NCI-H2029 (cell line): ENCODE data around the gene TEDDM1.
"Not testable (repeated sequence)": the region's sequence is repeated elsewhere in the genome, so short reads cannot be mapped to it uniquely, and the experiment has no call there.

ENCODE experiments used
- DNase-seq: peaks from one replicate; lab custom pipeline; 2025; lab: John Stamatoyannopoulos, UW

TEDDM1 gene, protein sequence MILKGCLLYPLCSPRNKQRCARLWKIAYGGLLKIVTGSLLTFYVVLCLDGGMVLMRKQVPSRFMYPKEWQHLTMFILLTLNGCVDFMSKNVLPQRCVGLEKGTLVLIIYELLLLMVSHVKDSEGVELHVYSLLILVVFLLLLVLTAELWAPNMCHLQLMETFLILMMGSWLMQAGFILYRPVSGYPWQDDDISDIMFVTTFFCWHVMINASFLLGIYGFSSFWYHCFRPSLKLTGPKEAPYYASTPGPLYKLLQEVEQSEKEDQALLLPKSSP

DNA sequence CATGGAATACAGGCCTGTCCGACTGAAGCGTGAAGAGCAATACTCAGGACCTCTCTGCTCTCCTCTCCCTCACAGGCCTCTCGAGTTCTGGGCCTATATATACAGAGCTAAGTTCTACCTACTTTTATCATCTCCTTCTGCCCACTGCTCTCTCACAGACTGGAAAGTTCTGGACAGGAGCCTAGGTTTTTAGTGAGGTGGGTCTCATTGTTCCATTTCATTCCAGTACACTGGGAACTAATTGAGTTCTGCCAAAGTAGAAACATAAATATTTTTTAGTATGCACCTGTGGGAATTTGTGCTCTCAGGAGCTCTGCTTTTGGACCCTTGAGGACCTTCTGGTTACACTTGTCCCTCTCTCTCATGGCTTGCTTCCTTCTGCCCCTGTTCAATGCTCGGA is at the start of gene TEDDM1:
TEDDM1 (minus strand) TSS at position 101 of the 400 bp plus-strand sequence. CDS start 182 bp downstream, outside the sequence.
- DNase-seq: no peak

DNA sequence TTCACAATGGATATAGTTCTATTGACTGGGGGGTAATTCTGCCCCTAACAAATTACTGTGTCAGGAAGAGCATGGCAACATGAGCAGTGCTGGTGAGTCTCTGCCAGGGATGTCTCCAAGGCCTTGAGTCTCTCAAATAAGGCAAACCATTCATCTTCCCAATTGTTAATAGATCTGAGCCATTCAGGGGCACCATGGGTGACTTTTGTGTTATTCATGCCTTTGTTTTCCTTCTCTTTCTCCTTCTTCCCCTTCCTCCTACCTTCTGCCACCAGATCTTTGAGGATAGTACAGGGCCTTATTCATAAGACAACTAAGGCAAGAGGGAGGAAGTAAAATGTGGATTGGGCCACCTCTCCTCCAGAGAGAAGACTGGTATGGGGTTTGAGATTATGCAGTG is 49.6 kb upstream of the TEDDM1 start, which contains the start of gene RGSL1:
RGSL1 (plus strand) TSS at position 60 of the 400 bp plus-strand sequence; CDS start at position 80, 20 bp downstream.
- no peak for DNase-seq

DNA sequence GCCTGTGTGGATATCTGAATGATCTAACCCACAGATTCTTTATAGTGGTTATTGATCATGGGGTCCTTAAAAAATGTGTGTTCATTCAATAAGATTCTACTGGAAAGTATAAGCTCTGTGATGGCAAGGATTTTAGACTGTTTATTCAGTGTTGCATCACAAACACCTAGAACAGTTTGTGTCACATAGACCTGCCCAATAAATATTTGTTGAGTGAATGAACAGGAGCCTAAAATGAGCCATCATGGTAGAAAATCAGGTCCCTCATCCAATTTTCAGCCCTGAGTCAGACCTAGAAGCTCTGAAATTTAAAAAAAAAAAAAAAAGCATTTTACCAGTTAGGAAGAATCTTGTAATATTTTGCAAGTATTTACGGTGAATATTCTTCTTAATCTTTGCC is 47.2 kb upstream of the TEDDM1 start:
- DNase-seq: no peak

DNA sequence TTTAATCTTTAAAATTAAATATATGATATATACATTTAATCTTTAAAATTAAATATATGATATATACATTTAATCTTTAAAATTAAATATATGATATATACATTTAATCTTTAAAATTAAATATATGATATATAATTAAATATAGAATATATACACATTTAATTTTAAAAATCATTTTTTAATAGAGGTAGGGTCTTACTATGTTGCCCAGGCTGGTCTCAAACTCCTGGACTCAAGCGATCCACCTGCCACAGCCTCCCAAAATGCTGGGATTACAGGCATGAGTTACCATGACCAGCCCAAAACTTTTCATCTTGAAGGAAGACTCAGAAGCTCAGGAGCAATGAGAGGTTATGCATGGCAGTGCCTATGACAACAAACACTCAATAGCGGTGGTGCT is 46.7 kb upstream of the TEDDM1 start:
- DNase-seq: not testable (repeated sequence)

DNA sequence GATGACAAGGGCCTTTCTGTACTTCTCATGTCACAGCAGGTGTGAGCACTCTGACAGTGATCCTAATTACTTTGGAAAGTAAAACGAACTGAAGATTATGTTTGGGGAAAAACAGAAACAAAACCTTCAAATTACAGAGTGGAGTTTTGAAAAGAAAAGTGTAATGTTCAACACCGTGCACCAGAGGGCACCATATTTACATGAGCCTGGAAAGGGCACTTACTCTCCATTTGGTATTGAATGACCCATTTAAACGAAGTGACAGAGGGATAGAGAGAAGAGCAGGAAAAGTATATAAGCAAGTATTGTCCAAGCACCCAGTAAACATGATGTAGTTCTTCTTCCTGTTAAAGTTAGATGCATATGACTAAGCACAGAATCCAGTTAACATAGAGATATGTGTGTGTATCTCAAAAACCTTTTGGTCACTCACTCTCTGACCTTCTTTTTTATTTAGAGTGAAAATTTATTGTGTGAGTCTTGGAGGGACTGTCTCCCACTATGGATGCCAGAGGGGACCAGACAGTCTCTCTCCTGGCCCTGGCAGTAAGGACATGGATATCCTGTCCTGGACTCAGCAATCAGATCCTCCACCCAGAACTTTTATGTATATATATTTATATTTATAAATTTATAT is 45.7 kb upstream of the TEDDM1 start:
- peak; percentile 18 for DNase-seq

DNA sequence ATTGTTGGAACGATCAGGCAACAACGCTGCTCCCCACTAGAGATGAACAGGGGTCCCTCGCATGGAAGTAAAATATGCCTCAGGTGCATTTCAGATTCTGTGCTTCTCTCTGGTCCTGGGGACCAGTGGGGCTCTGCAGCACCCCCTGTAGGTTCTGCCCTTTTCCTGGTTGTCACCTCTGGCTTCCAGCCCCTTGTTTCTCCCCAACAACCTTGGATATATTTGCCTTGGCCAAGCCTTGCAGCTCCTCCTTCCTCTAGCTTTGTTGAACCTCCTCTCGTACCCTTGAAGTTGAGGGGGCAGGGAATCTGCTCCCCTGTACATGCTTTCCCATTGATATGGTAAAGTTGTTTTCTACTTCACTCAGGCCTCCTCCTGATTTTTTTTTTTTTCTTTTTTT is 44.0 kb upstream of the TEDDM1 start:
- DNase-seq: no peak

DNA sequence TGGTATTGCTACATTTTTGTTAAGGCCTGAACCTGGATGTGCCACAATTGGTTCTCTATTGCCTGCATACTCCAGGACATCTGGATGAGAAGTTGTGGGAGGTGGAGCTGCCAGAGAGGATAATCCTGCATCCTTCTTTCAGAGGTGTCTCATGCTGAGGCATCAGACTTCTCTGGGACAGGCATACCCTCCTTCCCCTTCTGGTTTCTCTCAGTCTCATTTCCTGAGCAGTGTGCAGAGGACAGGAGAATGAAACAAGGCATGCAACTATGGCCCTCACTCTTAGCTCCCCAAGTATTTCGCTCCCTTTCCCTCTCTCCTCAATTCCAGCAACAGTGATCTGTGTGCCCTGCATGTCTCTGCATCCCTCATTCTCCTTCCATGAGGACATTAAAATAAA is 41.9 kb upstream of the TEDDM1 start:
- no peak for DNase-seq

DNA sequence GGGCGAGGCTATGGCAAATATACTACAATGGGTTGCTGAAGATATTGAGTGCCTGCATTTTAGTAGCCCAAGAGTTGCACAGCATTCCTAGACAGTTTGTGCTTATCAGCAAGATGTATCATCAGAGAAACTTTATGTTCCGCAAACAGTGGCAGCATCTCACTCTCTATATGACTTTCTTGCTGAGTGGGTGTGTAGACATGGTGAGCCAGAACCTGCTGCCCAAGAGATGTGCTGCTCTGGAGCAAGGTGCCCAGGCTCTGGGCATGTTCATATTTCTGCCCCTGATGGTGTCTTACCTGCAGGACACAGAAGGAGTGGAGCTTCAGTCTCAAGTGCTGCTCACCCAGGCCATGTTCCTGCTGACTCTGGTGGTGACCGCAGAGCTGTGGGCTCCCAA is 41.3 kb upstream of the TEDDM1 start:
- DNase-seq: no peak

DNA sequence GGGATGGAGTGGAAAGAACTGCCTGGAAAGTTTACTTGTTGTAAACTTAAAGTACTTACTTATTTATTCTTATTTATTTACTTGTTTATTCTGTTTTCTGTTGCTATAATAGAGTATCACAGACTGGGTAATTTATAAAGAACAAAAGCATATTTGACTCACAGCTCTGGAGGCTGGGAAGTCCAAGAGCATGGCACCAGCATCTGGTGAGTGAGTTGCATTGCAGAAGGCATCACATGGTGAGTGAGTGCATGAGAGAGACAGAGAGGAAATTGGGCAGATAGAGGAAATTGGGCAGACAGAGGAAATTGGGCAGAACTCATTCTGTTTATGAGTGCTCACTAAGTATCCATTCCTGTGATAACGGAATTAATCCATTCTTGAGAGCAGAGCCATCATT is 37.9 kb upstream of the TEDDM1 start:
- DNase-seq: no peak

DNA sequence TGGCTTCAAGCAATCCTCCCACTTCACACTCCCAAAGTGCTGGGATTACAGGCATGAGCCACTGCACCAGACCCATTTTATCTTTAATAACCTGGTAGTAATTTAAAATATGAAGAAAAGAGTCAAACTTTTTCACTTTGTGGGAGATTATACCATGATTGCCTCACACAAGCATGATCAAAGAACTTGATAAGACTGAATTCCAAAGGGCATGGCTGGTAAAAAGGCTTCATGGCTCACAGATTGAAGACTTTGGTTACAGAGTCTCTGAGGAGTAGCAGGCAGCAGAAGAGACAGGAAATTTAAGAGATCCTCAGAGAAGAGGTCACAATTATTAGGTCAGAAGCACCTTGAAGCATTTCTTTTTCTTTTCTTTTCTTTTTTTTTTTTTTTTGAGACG is 33.1 kb upstream of the TEDDM1 start:
- no peak for DNase-seq

DNA sequence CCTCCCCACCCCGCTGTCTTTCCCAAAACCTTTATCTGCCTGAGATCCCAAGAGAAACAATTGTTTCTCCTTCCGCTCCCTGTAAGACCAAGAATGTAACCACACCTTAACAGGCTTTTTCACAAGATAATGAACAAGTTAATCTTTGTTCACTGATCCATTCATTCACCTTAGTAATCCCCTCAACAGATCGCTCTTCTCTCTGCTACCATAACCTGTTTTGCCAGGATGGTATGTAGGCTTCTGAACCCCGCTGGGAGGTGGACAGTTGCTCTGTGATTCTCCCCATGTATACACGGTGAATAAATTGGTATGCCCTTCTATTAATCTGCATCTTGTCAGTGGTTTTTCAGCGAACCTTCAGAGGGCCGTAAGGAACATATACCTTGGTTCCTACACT is 30.8 kb upstream of the TEDDM1 start:
- no peak for DNase-seq

DNA sequence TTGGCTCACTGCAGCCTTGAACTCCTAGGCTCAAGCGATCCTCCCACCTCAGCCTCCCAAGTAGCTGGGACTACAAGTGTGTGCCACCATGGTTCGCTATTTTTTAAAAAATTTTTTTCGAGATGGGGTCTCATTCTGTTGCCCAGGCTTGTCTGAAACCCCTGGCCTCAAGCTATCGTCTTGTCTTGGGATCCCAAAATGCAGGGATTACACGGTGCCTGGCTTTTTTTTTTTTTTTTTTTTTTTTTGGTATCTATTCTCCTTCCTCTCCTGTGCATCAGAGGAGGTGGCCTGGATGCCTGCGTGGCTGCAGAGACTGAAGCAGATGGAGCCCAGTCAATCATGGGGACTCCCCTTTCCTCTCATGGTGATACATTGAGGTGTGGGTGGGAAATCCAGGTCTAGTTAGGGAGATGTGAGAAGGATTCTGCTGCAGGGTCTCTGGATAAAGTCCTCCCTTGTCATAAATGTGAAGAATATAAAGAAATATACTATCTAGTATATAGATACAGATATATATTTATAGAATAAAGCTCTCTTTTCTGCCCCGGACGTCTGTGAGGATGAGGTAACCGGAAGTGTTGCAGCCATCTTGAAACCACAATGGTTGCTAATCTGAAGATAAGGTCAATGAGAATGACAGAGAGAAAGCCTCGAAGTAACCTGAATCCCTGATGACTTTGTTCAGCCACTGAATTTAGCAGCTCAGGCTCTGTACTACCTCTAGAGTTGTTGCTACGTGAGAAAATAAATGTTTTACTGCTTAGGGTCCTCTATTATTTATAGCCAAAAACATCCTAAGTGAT is 30.0 kb upstream of the TEDDM1 start:
- DNase-seq: no peak

DNA sequence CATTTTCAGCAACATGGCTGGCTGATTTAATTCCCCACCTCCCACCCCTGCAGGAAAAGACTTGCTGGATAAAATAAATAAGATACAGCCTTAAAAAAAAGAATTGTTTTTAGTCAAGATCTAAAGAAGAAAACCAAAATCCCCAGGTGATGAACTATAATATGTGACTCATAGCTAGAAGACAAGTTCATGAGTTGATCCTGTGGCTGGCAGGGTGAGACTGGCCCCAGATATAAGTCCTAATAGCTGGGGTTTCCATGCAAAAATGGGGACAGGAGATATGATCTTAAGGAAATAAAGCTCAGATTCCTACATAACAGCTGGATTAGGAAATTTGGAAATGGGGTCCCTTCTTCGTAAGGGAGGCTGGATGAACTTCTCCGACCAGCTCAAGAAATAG is 27.6 kb upstream of the TEDDM1 start:
- DNase-seq: no peak

DNA sequence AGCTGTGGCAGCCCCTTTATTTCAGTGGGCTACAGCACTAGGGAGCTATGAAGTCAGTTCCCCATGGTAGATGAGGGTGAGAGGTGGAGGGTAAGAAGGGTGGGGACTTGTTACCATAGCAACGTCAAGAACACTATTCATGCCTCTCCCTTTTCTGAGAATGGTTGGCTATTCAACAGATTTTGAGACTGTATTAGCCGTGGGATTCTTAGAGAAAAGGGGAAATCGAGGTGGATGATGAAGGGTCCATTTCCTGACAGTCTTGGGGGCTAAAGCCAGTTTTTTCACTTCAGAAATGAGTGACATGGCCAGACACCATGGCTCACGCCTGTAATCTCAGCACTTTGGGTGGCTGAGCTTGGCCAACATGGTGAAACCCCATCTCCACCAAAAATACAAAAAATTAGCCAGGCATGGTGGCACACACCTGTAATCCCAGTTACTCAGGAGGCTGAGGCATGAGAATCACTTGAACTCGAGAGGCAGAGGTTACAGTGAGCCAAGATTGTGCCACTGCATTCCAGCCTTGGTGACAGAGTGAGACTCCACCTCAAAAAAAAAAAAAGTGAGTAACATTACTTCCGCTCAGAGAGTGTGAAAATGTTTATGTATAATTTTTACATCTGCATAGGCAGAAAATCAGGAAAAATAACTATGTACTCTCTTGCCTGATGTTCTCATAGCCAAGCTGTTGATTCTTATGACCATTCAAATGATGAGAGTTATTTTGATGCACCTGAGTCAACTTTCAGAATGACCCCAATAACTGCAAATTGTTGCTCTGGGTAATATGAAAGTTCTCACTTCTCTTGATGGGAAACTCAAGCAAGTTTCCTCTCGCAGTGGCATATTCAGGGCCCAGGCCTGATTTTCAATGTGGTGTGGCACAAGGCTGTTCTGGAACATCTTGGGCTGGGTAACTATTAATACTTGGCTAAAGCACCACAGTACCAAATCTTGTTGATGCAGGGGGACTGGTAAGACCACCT is 26.3 kb upstream of the TEDDM1 start:
- DNase-seq: no peak

DNA sequence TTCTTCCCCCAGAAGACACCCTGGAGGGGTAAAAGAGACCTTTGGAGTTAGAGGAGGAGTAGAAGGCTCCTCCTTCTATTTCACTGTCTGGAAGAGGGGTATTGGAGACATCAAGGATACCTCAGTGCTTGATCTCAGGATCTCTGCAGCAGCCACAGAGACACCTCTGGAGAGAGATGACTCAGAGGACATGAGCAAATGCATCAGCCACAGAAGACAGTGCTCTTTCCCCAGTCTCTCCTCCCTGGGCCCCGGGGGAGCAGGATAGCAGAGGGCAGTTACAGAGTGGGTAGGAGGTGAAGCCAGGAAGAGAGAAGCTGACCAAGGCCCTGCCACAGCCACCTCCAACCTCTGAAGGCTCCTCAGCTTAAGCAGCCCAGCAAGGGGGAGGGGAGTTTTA is 15.3 kb upstream of the TEDDM1 start:
- DNase-seq: no peak

DNA sequence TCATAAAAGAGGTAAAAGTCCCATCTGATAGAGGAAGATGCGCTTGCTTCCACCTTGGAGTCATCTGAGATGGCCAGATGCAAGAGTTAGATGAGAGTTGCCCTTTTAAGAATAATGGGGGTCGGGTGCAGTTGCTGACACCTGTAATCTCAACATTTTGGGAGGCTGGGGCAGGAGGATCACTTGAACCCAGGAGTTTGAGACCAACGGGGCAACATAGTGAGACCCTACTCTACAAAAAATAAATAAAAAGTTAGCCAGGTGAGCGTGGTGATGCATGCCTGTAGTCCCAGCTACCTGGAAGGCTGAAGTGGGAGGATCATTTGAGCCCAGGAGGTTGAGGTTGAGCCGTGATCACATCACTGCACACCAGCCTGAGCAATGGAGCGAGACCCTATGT is 13.5 kb upstream of the TEDDM1 start:
- DNase-seq: no peak

DNA sequence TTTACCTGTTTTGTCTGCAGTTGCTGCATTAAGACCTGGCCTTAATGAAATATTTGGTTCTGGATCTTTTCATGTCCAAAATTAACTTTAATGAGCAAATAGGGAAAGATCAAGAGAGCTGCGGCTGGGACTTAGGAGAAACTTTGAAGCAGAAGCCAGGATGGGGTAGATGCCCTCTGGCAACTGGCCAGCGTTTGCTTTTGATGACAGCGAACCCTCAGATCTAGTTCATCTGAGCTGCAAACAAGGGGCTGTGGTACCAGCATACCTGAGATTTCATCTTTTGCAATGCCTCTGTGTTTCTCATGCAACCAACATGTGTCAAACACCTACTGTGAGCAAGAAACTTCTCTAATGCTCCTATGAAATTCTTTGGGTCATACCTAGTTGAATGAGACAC is 13.0 kb upstream of the TEDDM1 start:
- DNase-seq: no peak

DNA sequence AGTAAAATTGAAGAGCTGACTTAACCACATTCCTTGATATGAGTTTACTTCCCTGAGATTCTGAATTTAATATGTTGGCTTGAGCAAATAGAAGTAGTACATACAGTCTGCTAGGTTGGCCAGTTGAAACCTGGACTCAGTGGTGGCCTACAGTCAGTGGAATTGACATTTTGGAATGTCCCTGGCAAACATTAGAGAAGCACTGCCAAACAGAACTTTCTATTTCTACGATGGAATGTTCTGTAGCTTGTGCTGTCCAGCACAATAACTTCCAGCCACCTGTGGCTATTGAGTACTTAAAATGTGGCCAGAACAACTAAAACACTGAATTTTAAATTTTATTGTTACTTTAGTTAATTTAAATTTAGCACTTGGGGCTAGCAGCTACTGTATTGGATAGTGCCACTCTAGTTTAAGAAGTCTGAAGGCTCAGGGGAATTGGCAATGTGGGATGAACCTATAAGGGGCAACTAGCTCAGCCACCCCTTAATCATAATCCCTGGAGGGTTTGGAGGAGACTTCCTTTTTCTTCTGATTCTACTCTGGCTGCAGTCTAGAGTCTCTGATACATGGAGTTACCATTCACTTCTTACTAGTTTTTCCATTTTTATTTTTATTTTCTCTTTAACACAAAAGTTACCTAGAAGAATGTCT is 10.3 kb upstream of the TEDDM1 start:
- no peak for DNase-seq

DNA sequence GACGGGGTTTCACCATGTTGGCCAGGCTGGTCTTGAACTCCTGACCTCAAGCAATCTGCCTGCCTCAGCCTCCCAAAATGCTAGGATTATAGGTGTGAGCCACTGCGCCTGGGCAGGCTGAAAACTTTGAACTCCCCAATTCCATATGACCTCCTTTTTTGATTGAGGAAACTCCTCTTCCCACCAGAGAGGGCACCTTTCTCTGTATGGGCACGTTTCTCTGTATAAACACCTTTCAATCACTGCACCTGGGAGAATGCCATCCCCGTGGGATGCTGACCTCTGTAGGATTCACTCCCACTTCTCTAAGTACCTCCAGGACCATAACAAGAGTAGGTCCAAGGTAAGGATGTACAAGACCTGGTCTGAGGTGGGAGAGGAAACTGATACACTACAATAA is 9.7 kb upstream of the TEDDM1 start:
- no peak for DNase-seq

DNA sequence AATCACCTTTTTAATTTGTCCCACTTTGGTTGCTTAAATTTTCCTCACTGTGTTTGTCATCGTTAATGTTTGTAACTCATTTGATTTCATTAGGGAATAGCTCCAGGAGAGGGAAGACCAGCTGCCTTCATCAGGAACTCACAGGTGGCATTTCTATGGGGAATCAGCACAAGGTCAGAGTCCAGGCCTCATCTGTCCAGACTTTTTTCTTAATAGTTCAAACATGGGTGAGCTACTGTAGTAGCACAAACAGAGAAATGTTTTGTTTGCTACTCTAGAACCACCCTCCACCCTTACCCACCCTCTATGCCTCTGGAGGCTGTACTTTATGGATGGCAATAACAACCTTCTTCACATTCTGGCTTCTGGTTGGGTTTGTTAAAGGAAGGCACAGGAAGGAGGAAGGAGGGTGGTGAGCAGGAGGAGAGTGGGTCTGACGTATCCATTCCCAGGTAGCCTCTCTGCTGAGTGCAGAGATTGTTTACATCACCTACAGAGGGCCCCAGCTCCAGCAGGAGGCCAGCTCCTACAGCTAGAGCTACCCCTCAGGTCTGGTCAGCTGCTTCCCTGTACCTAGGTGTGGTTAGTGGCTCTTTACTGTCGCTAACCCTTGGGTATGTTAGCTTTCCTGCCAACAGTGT is 8.1 kb upstream of the TEDDM1 start:
- no peak for DNase-seq

DNA sequence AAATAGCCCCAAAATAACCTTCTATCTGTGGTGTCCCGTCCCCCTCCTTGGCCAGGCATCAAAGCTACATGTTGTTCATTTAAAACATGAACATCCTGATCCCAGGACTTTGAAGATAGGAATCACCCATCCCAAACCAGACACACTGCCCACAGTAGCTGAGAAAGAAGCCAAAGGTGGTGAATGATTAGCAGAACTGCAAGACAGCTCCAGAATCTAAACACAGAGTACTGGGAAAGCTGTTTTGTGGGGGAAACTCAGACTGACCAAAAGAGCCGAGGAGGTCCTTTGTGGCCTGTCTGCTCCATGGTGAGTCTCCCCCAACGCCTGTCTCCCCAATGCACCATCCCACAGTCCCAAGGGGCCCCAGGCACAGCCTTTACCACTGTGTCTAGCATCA is 7.3 kb upstream of the TEDDM1 start:
- no peak for DNase-seq
